BJ (cell line): ENCODE results near the gene KLHL29. TPM values are rescaled to one million over a fixed set of nuclear protein-coding genes. Genes with fewer than 3 reads are reported as not detected.

Source experiments
- CTCF ChIA-PET: fragments of 350-600 bp; formaldehyde crosslinking; extraction: SDS; loops from one replicate; lab custom pipeline; 2021; ENCODE audit warnings: antibody characterized with exemption, inconsistent platforms; lab: Yijun Ruan, JAX
- POLR2A ChIA-PET: fragments of 300-600 bp; sonication (Branson Sonifier 250); formaldehyde crosslinking; extraction: SDS; loops from one replicate; lab custom pipeline; 2021; ENCODE audit warnings: antibody characterized with exemption; lab: Charles Lee
- DNase-seq: peaks from one replicate; pipeline ENCODE4 v3.0.0-alpha.2; 2011; ENCODE audit warnings: low read depth
- H3K27me3 ChIP-seq: 2 replicates; pipeline ENCODE4 v1.6.0; 2011; ENCODE audit warnings: low read length; ENCODE audit not compliant: control insufficient read depth, insufficient read depth
- H3K36me3 ChIP-seq: 2 replicates; pipeline ENCODE4 v1.5.1; 2011; ENCODE audit warnings: low read length; ENCODE audit not compliant: control insufficient read depth, insufficient read depth
- H3K4me3 ChIP-seq: 2 replicates; pipeline ENCODE4 v1.5.1; 2011; ENCODE audit warnings: low read depth, mild to moderate bottlenecking, control low read depth, low read length
- polyA plus RNA-seq: library from polyadenylated mRNA; depleted of rRNA; stranded (reverse); fragments of >200 nt; gene quantifications from 2 replicates; pipeline ENCODE4 v1.2.3, GENCODE V29; 2011
- TF ChIP-seq, protein P1 (sequence below): IDR thresholded peaks from 2 replicates; pipeline ENCODE4 v1.5.1; 2011; ENCODE audit warnings: low read depth, mild to moderate bottlenecking, control low read depth, inconsistent platforms, low read length, moderate library complexity; ENCODE audit not compliant: insufficient read depth

The KLHL29 gene
- polyA plus RNA-seq, 1 experiment = 10.0 TPM

DNA sequence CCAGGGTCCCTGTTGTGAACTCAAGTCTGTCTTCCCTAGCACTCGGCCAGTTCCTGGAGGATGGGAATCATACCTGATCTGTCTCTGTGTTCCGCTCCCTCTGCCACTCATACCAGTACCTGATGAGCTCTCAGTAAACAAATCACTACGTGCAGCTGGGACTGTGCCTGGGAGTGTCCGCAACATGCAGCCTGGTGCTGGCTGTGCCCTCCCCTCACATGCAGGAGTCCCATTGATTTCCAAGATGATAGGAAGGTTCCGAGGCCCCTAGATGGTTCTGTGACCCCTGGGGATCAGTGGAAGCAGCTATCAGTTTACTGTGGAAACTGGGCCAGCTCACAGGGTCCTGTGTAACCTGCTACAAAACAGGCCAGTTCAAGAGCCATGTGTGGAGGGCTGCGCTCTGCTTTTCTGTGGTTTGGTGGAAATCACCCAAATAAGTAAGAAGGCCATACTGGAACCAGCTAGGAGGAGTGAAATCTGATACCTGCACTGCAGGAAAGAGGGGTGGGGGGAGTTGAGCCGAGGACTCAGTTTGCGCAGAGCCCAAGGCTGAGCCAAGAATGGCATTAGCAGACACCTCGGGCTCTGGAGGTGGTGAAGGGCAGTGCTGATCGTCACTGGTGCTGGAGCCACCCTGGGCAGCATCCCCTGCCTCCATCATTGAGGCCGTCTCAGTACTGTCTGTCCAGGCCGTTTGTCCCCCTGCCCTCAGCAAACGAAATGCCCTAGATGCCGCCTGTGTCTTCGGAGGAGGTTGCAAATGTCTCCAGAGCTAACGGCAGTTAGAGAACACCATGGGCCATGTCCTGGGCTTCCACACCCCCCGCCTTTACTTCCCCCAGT, 93.3 kb downstream of the KLHL29 start:
- H3K36me3 ChIP-seq = peaks cover 8% of the 10 kb centered on the region
- ChIA-PET CTCF (interaction anchor here (0.8 kb wide), 1 partner anchor 144 kb away, joined by 3 read pairs; no protein-coding TSS in a partner anchor), POLR2A (no interaction called here)
- no peaks in the 10 kb centered on the region for H3K27me3 ChIP-seq
- no peak overlapping the region for H3K4me3 ChIP-seq
- TF ChIP-seq, protein P1, sequence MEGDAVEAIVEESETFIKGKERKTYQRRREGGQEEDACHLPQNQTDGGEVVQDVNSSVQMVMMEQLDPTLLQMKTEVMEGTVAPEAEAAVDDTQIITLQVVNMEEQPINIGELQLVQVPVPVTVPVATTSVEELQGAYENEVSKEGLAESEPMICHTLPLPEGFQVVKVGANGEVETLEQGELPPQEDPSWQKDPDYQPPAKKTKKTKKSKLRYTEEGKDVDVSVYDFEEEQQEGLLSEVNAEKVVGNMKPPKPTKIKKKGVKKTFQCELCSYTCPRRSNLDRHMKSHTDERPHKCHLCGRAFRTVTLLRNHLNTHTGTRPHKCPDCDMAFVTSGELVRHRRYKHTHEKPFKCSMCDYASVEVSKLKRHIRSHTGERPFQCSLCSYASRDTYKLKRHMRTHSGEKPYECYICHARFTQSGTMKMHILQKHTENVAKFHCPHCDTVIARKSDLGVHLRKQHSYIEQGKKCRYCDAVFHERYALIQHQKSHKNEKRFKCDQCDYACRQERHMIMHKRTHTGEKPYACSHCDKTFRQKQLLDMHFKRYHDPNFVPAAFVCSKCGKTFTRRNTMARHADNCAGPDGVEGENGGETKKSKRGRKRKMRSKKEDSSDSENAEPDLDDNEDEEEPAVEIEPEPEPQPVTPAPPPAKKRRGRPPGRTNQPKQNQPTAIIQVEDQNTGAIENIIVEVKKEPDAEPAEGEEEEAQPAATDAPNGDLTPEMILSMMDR = no peak
- no peak for DNase-seq

DNA sequence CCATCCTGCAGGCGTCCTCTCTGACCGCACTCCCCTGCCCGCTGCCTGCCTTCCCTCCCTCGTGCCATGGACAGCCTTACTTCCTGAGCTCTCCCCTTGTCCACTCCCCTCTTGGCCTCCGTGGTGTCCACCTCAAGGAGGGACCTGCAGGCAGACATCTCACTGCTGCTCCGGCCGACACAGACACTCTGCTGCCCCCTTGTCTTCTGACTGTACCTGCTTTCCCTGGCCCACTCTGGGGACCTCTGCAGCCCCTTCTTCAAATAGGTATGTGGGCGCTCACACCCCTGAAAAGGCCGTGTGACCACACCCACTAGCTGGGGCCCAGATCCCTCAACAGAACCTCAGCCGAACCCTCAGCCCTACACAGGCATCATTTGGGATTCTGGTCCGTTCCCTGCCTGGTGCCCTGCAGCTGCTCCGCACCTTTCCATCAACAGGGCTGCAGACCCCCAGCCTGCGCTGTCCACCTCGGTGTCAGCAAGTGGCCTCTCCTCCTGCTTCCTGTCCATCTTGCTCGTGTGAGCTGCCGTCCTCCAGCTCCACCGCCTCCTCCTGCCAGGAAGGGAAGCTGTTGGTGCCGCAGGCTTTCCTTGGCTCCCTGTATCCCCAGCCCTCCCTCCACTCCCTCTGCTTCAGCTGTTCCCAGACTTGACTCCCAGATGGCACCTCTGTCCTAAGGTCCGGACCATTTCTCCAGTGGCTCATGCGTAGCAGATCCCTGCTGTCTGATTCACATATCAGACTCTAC, 94.1 kb downstream of the KLHL29 start:
- ChIA-PET CTCF (interaction anchor here (0.8 to 1.0 kb wide), 2 partner anchors 138 to 143 kb away, joined by 3 read pairs; no protein-coding TSS in a partner anchor), POLR2A (no interaction called here)
- TF ChIP-seq, protein P1 = no peak
- H3K36me3 ChIP-seq = peaks cover 11% of the 10 kb centered on the region
- no peaks in the 10 kb centered on the region for H3K27me3 ChIP-seq
- DNase-seq = no peak
- no peak overlapping the region for H3K4me3 ChIP-seq

DNA sequence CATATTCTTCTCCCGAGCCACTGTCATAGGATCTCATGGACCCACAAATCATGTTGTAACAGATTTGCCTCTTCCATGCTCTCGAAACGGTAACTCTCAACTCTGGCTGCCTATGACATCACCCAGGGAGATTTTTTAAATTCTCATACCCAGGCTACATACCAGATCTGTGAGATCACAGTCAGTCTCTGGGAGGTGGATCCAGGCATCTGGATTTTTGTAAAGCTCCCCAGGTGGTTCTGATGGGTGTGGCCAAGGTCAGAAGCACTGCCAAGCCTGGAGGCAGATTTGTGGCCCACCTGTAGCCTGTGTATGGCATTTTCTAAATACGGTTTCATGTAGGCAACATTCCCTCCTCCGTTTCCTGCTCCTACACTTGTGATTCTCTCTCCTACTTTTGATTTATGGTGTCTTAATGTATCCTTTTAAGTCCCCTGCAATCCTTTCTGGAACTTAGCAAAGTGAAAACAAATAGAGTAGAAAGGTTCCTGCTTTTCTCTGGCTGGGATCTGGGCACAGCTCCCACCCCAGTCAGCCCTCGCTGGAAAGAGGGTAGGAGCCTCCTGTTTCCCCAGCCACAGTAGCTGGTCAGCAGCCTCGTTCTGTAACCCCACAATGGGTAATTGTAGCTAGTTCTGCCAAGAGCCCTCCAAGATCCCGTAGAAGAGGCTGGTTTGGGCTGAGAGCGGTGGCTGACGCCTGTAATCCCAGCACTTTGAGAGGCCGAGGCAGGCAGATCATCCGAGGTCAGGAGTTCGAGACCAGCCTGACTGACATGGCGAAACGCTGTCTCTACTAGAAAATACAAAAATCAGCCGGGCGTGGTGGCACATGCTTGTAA, 96.2 kb downstream of the KLHL29 start:
- Histone ChIP-seq H3K4me3 (no peak overlapping the region), H3K36me3 (peaks cover 11% of the 10 kb centered on the region), H3K27me3 (no peaks in the 10 kb centered on the region)
- POLR2A ChIA-PET = no interaction called here
- CTCF ChIA-PET = no interaction called here
- TF ChIP-seq, protein P1 = no peak
- DNase-seq = peak; percentile 50

DNA sequence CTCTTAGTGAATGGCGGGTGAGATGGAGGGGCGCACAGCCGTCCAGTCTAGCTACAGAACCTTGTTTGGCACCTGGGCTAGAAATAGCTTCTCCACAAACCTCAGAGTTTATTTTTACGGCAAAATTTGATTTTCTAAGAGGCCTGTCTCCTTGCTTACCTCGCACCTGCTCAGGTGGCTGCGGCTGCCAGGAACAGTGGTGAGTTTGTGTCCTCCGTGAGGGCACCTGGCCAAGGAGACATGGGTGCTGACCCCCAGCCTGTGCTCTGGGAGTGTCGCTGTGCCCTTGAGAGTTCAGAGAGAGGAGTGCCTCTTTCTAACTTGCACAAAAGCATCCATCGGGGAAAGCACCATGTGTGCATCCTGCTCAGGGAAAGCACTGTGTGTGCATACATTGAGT, 97.2 kb downstream of the KLHL29 start:
- ChIA-PET POLR2A (no interaction called here), CTCF (no interaction called here)
- DNase-seq = no peak
- TF ChIP-seq, protein P1 = no peak
- Histone ChIP-seq H3K36me3 (peaks cover 7% of the 10 kb centered on the region), H3K27me3 (no peaks in the 10 kb centered on the region), H3K4me3 (no peak overlapping the region)
